ENCODE measurements around the gene RIN2.

GRCh38 chr20:19786311-19786710, 28.3 kb downstream of the RIN2 start:
- TF ChIP-seq ZNF274 (IDR thresholded peaks at IDR 0.05; ENCODE audit: low read depth, low read length) (no peak), SUZ12 (IDR thresholded peaks at IDR 0.05; ENCODE audit: extremely low read depth, insufficient read depth, insufficient read length) (no peak)
